Mesothelial cell of epicardium (in vitro differentiated cells): ENCODE data around the gene ZNF655. TPM values are rescaled to one million over a fixed set of nuclear protein-coding genes. Genes with fewer than 3 reads are reported as not detected.

Experiments
- DNase-seq, 2 experiments: peaks; one replicate each; pipeline ENCODE4 v3.0.0; 2021; ENCODE audit warnings: low spot score in 2 of 2; ENCODE audit not compliant: unreplicated experiment in 2 of 2
- H3K27ac Mint-ChIP-seq: 2 replicates; pipeline ENCODE4 v1.8.0; 2021; ENCODE audit warnings: mixed read lengths
- H3K27me3 Mint-ChIP-seq: 2 replicates; pipeline ENCODE4 v1.8.0; 2021; ENCODE audit warnings: low read depth, mixed read lengths
- H3K36me3 Mint-ChIP-seq: 2 replicates; pipeline ENCODE4 v1.8.0; 2021; ENCODE audit warnings: mixed read lengths
- H3K4me1 Mint-ChIP-seq: 2 replicates; pipeline ENCODE4 v1.8.0; 2021; ENCODE audit warnings: mixed read lengths
- H3K4me3 Mint-ChIP-seq: 2 replicates; pipeline ENCODE4 v1.8.0; 2021; ENCODE audit warnings: mild to moderate bottlenecking, moderate library complexity, mixed read lengths
- H3K9me3 Mint-ChIP-seq: 2 replicates; pipeline ENCODE4 v1.8.0; 2021; ENCODE audit warnings: mixed read lengths
- total RNA-seq: library from RNA; stranded (reverse); gene quantifications from 3 replicates; pipeline ENCODE4 v1.2.1, GENCODE V29; 2021
- TF ChIP-seq, protein P1 (sequence below): fragments of 200-600 bp; sonication (generic); IDR thresholded peaks from one replicate; pipeline ENCODE4 v1.5.0; 2021; ENCODE audit warnings: antibody characterized with exemption; ENCODE audit not compliant: unreplicated experiment

Gene ZNF655
- total RNA-seq, 1 donor from 2014 or later = 84.7 TPM

DNA sequence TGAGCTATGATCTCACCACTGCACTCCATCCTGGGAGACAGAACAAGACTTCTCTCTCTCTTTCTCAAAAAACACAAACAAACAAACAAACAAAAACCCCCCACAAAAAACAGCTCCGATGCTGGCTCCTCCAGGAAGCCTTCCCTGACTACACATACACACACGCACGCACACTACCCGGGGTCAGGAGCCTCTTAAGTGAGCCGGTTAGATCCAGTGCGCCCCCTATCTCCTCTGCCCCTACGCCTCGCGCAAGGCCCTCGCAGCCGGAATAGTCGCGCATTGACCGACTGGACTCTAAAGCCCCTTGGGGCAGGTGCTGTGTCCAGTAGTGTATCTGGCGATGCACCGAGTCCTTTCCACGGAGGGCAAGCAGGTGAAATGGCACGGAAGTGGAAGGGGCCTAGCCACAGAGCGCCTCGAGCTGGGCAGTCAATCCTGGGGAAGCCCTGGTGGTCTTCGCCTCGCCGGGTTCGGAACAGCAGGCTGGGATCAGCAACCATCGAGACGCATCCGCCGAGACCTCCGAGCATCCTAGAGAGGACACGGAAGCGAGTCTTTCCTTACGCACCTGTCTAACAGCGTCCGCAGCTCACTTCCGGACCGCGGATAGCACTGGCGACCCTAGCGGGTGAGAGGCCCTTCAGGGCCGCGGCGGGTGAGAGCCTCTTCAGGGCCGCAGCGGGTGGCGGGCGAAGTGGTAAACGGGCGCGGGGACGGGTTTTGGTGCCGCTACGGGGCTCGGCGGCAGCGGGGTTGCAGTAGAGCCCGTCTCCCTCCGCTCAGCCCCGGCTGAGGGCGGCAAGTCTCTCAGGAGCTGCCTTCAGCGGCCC is 58.1 kb downstream of the ZNF655 start, which contains the start of gene ZSCAN25:
ZSCAN25 (plus strand) TSS at position 588 of the 833 bp plus-strand sequence. CDS start 2,661 bp downstream, outside the sequence.
- H3K27me3 Mint-ChIP-seq = no peaks in the 10 kb centered on the region
- peak; percentile 62 to 88 for DNase-seq
- TF ChIP-seq, protein P1, sequence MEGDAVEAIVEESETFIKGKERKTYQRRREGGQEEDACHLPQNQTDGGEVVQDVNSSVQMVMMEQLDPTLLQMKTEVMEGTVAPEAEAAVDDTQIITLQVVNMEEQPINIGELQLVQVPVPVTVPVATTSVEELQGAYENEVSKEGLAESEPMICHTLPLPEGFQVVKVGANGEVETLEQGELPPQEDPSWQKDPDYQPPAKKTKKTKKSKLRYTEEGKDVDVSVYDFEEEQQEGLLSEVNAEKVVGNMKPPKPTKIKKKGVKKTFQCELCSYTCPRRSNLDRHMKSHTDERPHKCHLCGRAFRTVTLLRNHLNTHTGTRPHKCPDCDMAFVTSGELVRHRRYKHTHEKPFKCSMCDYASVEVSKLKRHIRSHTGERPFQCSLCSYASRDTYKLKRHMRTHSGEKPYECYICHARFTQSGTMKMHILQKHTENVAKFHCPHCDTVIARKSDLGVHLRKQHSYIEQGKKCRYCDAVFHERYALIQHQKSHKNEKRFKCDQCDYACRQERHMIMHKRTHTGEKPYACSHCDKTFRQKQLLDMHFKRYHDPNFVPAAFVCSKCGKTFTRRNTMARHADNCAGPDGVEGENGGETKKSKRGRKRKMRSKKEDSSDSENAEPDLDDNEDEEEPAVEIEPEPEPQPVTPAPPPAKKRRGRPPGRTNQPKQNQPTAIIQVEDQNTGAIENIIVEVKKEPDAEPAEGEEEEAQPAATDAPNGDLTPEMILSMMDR = no peak
- H3K4me1 Mint-ChIP-seq = peaks cover 23% of the 10 kb centered on the region
- peak within 1 kb of the TSS; percentile 92 for H3K27ac Mint-ChIP-seq
- H3K36me3 Mint-ChIP-seq = peaks cover 14% of the 10 kb centered on the region
- no peaks in the 10 kb centered on the region for H3K9me3 Mint-ChIP-seq
- H3K4me3 Mint-ChIP-seq = peak within 1 kb of the TSS; percentile 95

DNA sequence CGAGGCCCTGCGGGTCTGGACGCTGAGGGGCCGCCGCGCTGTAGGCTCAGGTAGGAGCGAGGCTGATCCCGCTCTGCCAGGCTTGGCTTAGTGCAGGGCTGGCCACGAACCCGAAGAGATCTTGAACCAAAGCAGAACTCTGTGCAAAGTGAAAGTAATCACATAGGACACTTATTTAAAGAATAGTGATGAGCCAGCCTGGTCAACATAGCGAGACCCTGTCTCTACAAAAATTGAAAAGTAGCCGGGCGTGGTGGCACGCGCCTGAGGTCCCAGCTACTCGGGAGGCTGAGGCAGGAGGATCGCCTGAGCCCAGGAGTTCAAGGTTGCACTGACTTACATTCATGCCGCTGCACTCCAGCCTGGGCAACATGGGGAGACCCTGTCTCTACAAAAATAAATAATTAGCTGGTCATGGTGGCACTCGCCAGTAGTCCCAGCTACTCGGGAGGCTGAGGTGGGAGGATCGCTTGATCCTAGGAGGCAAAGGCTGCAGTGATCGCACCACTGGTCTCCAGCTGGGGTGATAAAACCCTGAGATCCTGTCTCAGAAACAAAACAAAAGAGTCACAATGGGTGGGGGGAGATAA is 58.8 kb downstream of the ZNF655 start:
- H3K4me3 Mint-ChIP-seq = peak overlapping the region; percentile 95
- no peaks in the 10 kb centered on the region for H3K9me3 Mint-ChIP-seq
- no peak for DNase-seq
- peaks cover 16% of the 10 kb centered on the region for H3K36me3 Mint-ChIP-seq
- TF ChIP-seq, protein P1 = no peak
- peak overlapping the region; percentile 92 for H3K27ac Mint-ChIP-seq
- peaks cover 23% of the 10 kb centered on the region for H3K4me1 Mint-ChIP-seq
- no peaks in the 10 kb centered on the region for H3K27me3 Mint-ChIP-seq

DNA sequence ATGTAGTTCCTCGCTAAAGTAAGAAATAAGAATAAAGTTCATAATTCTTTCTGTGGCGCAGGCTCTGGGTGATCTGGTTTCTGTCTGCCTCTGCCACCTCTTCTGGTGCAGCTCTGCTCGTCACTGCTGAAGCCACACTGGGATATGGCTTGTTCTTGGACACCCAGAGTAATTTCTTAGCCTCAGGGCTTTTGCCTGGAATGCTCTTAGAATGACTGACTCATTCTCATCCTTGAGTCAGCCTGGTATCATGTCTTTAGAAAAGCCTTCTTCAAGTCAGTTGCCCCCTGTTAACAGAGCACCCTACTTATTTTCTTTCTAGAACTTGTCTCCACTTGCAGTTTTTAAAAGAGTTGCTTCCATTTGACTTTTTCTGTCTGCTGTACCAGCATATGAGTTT is 60.3 kb downstream of the ZNF655 start:
- DNase-seq = no peak
- peaks cover 26% of the 10 kb centered on the region for H3K36me3 Mint-ChIP-seq
- H3K27me3 Mint-ChIP-seq = no peaks in the 10 kb centered on the region
- H3K27ac Mint-ChIP-seq = no peak overlapping the region
- H3K4me1 Mint-ChIP-seq = peaks cover 23% of the 10 kb centered on the region
- TF ChIP-seq, protein P1 = no peak
- H3K9me3 Mint-ChIP-seq = no peaks in the 10 kb centered on the region
- H3K4me3 Mint-ChIP-seq = peak overlapping the region; percentile 95

DNA sequence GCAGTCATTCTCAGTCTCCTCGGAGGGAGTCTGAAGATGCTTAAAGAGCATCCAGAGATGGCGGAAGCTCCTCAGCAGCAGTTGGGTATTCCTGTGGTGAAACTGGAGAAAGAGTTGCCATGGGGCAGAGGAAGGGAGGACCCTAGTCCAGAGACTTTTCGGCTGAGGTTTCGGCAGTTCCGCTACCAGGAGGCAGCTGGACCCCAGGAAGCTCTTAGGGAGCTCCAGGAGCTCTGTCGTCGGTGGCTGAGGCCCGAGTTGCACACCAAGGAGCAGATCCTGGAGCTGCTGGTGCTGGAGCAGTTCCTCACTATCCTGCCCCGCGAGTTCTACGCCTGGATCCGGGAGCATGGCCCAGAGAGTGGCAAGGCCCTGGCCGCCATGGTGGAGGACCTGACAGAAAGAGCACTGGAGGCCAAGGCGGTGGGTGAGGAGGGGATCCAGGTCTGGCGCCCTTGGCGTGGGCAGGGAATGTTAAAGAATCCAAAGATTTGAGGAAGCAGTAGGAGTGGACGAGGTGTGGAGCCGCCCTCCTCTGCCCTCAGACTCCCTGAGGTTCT is 61.2 kb downstream of the ZNF655 start:
- peaks cover 23% of the 10 kb centered on the region for H3K4me1 Mint-ChIP-seq
- no peak overlapping the region for H3K27ac Mint-ChIP-seq
- TF ChIP-seq, protein P1 = no peak
- peaks cover 35% of the 10 kb centered on the region for H3K36me3 Mint-ChIP-seq
- no peaks in the 10 kb centered on the region for H3K27me3 Mint-ChIP-seq
- no peak overlapping the region for H3K4me3 Mint-ChIP-seq
- H3K9me3 Mint-ChIP-seq = no peaks in the 10 kb centered on the region
- no peak for DNase-seq

DNA sequence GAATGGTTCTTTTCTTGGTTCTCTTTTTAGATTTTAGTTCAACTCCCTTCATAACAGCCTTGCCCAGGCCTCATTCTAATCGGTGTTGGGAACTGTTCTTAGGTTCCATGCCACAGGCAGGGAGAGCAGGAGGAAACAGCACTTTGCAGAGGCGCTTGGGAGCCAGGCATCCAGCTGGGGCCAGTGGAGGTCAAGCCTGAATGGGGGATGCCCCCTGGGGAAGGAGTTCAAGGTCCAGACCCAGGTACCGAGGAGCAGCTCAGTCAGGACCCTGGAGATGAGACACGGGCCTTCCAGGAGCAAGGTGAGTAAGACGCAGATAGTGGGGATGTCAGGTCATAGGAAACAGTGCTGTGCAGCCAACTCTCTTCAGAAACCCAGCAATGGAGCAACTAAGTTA is 62.8 kb downstream of the ZNF655 start:
- Mint-ChIP-seq H3K4me1 (peaks cover 23% of the 10 kb centered on the region), H3K27me3 (no peaks in the 10 kb centered on the region), H3K9me3 (no peaks in the 10 kb centered on the region), H3K4me3 (no peak overlapping the region), H3K27ac (no peak overlapping the region), H3K36me3 (peaks cover 47% of the 10 kb centered on the region)
- TF ChIP-seq, protein P1 = no peak
- no peak for DNase-seq
